RKO (cell line): ENCODE measurements around the gene SLC39A9.

Source experiments
- DNase-seq: peaks from one replicate; pipeline ENCODE4 v3.0.0-alpha.2; 2016; ENCODE audit warnings: low spot score

SLC39A9 gene

GRCh38 chr14:69398053-69398817, at the start of gene SLC39A9, which contains the start of gene ERH:
TSS of gene SLC39A9 (plus strand) at chr14:69398692. CDS start at chr14:69399370, 678 bp downstream.
TSS of gene ERH (minus strand) at chr14:69398299. CDS start at chr14:69398233, 66 bp downstream.
- DNase-seq = peak; percentile 97

- no peak for DNase-seq
Measured at GRCh38 chr14:69349091-69349777, 49.3 kb upstream of the SLC39A9 start.

GRCh38 chr14:69350892-69351291, 47.6 kb upstream of the SLC39A9 start:
- no peak for DNase-seq

- DNase-seq = no peak
Measured at GRCh38 chr14:69351385-69351784, 47.1 kb upstream of the SLC39A9 start.

- no peak for DNase-seq
Measured at GRCh38 chr14:69351911-69352310, 46.6 kb upstream of the SLC39A9 start.

GRCh38 chr14:69353168-69353567, 45.3 kb upstream of the SLC39A9 start:
- DNase-seq = no peak

- DNase-seq = no peak
Measured at GRCh38 chr14:69354383-69355153, 43.9 kb upstream of the SLC39A9 start.

- DNase-seq = no peak
Measured at GRCh38 chr14:69355154-69355597, 43.3 kb upstream of the SLC39A9 start.

- DNase-seq = no peak
Measured at GRCh38 chr14:69355607-69356281, 42.7 kb upstream of the SLC39A9 start.

GRCh38 chr14:69356903-69357543, 41.5 kb upstream of the SLC39A9 start:
- no peak for DNase-seq

GRCh38 chr14:69357544-69358200, 40.8 kb upstream of the SLC39A9 start:
- DNase-seq = no peak

GRCh38 chr14:69358233-69358963, 40.1 kb upstream of the SLC39A9 start:
- DNase-seq = no peak

GRCh38 chr14:69358966-69359365, 39.5 kb upstream of the SLC39A9 start:
- no peak for DNase-seq

GRCh38 chr14:69360438-69361108, 37.9 kb upstream of the SLC39A9 start:
- DNase-seq = no peak

- no peak for DNase-seq
Measured at GRCh38 chr14:69363055-69363454, 35.4 kb upstream of the SLC39A9 start.

GRCh38 chr14:69363964-69364363, 34.5 kb upstream of the SLC39A9 start:
- DNase-seq = no peak

- DNase-seq = no peak
Measured at GRCh38 chr14:69364378-69364777, 34.1 kb upstream of the SLC39A9 start.

GRCh38 chr14:69366069-69366468, 32.4 kb upstream of the SLC39A9 start:
- DNase-seq = no peak

GRCh38 chr14:69366761-69367160, 31.7 kb upstream of the SLC39A9 start:
- no peak for DNase-seq

GRCh38 chr14:69368381-69368780, 30.1 kb upstream of the SLC39A9 start:
- DNase-seq = no peak
